ENCODE results near the gene DLGAP1.

The DLGAP1 gene

GRCh38 chr18:4126939-4127338 lies 328.2 kb downstream of the DLGAP1 start:
- no peak for TF ChIP-seq CTCF (IDR thresholded peaks at IDR 0.05)
- Histone ChIP-seq H3K27me3 (no peaks in the 10 kb centered on the region), H3K4me1 (ENCODE audit: control insufficient read depth in 1 of 2, insufficient read depth in 1 of 2, low read depth in 1 of 2, low read length in 1 of 2) (no peaks in the 10 kb centered on the region), H3K4me3 (ENCODE audit: low read depth in 1 of 2, low read length in 1 of 2) (no peak overlapping the region), H3K27ac (no peak overlapping the region), H3K9me3 (no peaks in the 10 kb centered on the region), H3K36me3 (no peaks in the 10 kb centered on the region)

- no peaks in the 10 kb centered on the region for H3K4me1 ChIP-seq (ENCODE audit: control insufficient read depth in 1 of 2, insufficient read depth in 1 of 2, low read depth in 1 of 2, low read length in 1 of 2)
- no peak overlapping the region for H3K27ac ChIP-seq
- no peaks in the 10 kb centered on the region for H3K36me3 ChIP-seq
- no peaks in the 10 kb centered on the region for H3K27me3 ChIP-seq
- no peak for TF ChIP-seq CTCF (IDR thresholded peaks at IDR 0.05)
- H3K4me3 ChIP-seq (ENCODE audit: low read depth in 1 of 2, low read length in 1 of 2): no peak overlapping the region
- no peaks in the 10 kb centered on the region for H3K9me3 ChIP-seq
Measured at GRCh38 chr18:4125627-4126230, 329.4 kb downstream of the DLGAP1 start.

- no peaks in the 10 kb centered on the region for H3K9me3 ChIP-seq
- no peaks in the 10 kb centered on the region for H3K36me3 ChIP-seq
- no peaks in the 10 kb centered on the region for H3K27me3 ChIP-seq
- no peak overlapping the region for H3K27ac ChIP-seq
- H3K4me3 ChIP-seq (ENCODE audit: low read depth in 1 of 2, low read length in 1 of 2): no peak overlapping the region
- H3K4me1 ChIP-seq (ENCODE audit: control insufficient read depth in 1 of 2, insufficient read depth in 1 of 2, low read depth in 1 of 2, low read length in 1 of 2): no peaks in the 10 kb centered on the region
- TF ChIP-seq CTCF (IDR thresholded peaks at IDR 0.05): no peak
Measured at GRCh38 chr18:4125224-4125623, 329.9 kb downstream of the DLGAP1 start.

- H3K4me3 ChIP-seq (ENCODE audit: low read depth in 1 of 2, low read length in 1 of 2): no peak overlapping the region
- H3K9me3 ChIP-seq: no peaks in the 10 kb centered on the region
- H3K27ac ChIP-seq: no peak overlapping the region
- no peaks in the 10 kb centered on the region for H3K4me1 ChIP-seq (ENCODE audit: control insufficient read depth in 1 of 2, insufficient read depth in 1 of 2, low read depth in 1 of 2, low read length in 1 of 2)
- H3K36me3 ChIP-seq: no peaks in the 10 kb centered on the region
- no peaks in the 10 kb centered on the region for H3K27me3 ChIP-seq
- TF ChIP-seq CTCF (IDR thresholded peaks at IDR 0.05): no peak
Measured at GRCh38 chr18:4119813-4120212, 335.3 kb downstream of the DLGAP1 start.

GRCh38 chr18:4119127-4119648 lies 335.9 kb downstream of the DLGAP1 start:
- H3K4me1 ChIP-seq (ENCODE audit: control insufficient read depth in 1 of 2, insufficient read depth in 1 of 2, low read depth in 1 of 2, low read length in 1 of 2): no peaks in the 10 kb centered on the region
- no peak for TF ChIP-seq CTCF (IDR thresholded peaks at IDR 0.05)
- no peaks in the 10 kb centered on the region for H3K9me3 ChIP-seq
- no peak overlapping the region for H3K4me3 ChIP-seq (ENCODE audit: low read depth in 1 of 2, low read length in 1 of 2)
- H3K27ac ChIP-seq: no peak overlapping the region
- no peaks in the 10 kb centered on the region for H3K27me3 ChIP-seq
- H3K36me3 ChIP-seq: no peaks in the 10 kb centered on the region

Data from neutrophil (primary cell).